Dedifferentiated amniotic fluid mesenchymal stem cell (primary cell): ENCODE data around the gene FOXP1.
A peak's percentile ranks its signal among the peaks of the same experiment; 100 is the strongest.

ENCODE experiments used
- DNase-seq: peaks from one replicate; pipeline ENCODE4 v3.0.0-alpha.2; 2016; ENCODE audit errors: extremely low spot score

The FOXP1 gene

DNA sequence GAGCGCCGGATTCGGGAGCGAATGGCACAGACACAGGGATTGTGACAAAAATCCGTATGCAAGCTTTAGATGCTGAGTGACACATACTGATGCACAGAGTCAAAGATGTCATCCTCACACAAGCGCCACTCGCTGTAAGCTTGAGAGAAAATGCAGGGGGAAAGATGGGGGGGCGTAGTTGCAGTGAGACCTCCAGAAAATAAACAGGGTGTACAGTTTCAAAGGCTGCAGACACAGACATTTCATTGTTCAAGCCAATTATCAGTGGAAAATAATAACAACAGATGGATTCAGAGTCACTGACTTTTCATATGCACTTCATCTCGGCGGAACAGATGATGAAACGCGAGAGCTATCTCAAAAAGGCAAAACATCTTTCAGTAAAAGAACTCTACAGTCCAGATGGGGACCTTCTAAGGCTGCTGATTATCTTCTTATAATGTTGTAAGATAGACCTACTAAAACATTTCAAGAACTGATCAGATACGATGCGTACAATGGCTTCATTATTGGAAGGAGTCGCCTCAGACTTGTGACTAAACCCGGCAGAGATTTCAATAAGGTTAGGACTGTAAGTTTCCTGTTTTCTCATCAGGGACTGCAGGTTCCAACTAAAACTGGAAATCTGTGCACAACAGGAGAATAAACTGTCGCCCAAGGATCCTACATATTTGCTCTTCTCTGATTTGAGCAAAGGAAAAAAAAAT is 275.4 kb downstream of the FOXP1 start:
- DNase-seq = no peak

DNA sequence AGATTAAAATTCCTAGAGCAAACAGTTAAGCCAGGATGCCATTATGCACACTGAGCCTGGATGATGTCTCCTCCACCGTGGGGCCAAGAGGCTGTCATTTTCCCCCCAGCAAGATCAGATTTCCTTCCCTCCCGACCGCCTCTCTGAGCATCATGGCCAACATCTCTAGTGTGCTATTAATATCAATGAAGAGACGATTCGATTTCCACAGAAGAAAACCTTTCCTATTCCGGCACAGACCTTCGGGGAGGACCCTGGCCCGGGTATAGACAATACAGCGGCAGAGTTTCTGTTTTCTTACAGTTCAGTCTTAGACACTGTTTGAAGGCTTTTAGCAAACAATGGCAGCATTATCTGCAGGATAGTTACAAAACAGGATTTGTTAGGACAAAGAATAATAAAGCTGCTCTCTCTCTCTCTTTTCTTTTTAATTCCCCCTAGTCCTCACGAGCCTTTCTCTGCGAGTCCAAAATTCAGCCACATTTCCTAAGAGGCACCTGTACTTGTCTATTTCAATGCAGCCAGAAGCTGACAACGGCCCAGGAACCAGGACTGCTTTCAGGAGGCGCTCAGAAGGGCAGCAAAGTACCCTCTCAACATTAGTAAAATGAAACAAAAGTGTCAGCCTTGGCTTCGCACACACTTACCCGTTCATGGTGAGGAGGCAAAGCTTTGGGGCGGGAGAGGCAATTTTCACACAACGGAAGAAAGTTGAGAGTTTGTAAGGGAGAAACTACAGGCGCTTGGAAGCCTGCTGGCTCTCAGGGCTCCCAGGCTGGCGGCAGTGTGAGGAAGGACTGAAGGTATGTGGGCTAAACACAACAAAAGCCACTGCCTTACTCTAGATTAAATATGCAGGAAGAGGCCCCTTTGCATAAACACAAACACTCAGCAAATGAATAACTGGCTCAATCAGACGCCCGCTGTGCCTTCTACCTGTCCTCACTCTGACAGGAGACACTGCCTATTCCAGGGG is 278.0 kb downstream of the FOXP1 start:
- no peak for DNase-seq

DNA sequence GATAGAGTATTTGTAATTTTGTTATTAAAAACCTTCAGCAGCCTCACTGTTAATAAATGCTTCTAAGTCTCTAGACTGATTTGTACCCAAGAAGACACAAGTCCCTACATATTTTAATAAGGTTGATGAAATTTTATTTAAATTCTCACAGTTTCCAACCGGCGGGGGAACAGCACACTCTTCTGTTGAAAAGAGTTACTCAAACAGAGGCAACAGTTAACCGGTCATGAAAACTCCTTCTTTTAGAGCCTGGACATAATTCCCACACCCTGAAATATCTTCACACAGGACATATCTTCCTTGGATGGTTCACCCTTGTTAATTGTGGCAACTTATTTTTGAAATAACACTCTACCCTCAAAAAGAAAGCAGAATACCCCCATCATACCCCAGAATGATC is 278.8 kb downstream of the FOXP1 start:
- peak; percentile 32 for DNase-seq

DNA sequence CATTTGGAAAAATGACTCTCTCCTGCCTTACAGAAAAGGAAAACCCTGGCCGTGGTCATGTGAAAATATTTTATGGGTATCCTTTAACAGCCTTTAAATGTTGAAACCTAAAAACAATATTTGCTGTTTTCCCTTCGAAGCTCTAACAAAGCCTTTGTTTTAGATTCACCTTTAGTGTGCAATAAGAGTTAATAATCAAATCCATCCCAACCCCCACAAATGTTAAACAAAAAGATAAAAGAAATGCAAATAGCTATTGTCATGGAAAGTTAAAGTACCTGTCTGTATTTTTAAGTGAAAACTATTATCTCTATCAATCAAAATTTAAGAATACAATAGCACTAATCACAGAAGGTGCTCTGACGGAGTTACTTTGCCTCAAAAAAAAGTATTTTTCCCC is 279.3 kb downstream of the FOXP1 start:
- DNase-seq = no peak

DNA sequence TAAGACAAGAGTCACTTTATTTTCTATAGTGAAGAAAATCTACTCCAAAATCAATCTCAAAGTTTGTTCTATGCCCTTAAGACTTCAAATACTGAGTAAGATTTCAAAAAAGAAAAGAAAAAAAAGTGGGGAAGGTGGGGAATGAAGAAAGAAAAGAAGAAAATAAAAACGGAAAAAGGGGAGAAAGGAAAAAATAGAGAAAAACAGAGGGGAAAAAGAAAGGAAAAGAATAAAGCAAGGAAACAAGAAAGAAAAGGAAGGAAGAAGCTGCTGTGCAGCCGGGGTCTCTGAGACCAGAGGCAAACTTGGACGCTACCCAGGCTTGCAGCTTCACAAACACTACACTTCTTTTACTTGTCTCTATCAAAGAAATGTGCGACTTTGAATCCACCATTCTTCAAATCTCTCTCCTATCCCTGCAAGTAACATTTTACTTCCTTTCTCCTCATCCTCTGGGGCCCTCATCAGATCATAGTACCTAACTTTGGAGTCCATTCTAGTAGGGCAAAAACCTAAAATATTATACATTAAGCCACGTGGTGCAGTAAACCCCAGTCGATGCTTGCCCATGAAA is 279.8 kb downstream of the FOXP1 start:
- no peak for DNase-seq

- no peak for DNase-seq
Observed at GRCh38 chr3:71302604-71303003, 280.9 kb downstream of the FOXP1 start.

- no peak for DNase-seq
Observed at GRCh38 chr3:71300951-71301393, 282.6 kb downstream of the FOXP1 start.

DNA sequence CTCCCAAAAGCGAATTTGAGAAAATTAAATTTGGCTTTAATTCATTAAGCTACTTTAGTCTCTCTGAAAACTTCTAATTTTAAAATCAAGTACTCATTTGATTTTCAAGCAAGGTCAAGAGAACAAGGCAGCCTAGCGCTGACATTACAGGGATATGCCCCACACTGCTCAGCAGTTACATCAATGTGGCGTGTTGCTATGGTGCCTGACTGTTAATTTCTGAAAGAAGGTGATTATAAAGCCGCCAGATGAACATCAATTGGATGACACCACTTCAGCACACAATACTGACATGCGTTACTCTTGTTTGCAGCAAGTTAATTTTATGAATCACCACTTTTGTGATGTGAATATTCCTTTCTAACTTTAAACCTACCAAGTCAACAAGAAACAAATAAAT is 284.4 kb downstream of the FOXP1 start:
- no peak for DNase-seq

DNA sequence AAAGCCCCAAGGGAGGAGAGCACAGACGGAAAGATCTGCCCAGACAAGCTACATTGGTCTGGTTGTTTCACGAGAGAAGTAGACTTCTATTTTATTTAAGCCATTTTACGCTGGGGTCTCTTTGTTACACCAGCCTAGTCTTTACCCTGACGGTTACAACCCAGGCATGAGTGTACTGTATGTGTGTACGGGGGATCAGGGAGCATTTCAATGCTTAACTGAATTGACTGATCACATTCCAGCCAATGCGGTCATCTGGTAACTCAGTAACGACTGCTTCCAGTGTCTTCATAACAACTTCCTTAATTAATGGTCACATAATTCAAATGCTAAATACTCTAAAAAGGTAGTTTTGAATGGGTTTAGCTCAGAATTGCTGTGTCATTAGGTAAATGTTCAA is 288.6 kb downstream of the FOXP1 start:
- no peak for DNase-seq

- DNase-seq = no peak
Observed at GRCh38 chr3:71290301-71290700, 293.2 kb downstream of the FOXP1 start.

DNA sequence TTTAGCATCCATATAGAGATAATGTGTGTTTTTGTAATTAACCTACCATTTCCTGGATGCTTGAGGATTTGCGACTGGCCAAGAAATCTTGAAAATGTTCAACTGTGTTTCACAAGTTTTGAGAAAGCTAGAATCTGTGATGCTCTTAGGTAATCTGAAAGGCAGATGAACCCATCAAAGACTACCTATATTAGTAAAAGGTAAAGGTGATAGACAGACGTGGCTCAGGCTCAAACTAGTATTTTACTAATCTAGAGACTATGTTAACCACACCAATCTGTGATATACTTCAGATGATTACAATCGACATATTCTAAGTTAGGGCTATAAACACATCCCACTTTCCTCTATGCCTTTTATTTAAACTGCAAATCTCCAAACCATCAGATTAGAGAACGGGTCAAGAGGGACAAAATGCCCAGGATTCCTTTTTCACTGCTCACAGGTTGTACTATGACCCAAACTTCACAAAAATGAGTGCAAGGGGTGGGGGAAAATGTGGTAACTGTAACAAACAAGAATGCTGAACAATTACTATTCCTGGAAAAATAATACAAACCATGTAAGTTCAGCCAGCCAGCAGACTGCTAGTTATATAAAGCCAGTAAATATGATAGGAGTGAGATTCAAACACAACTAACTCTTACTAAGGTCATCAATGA is 295.1 kb downstream of the FOXP1 start:
- no peak for DNase-seq

DNA sequence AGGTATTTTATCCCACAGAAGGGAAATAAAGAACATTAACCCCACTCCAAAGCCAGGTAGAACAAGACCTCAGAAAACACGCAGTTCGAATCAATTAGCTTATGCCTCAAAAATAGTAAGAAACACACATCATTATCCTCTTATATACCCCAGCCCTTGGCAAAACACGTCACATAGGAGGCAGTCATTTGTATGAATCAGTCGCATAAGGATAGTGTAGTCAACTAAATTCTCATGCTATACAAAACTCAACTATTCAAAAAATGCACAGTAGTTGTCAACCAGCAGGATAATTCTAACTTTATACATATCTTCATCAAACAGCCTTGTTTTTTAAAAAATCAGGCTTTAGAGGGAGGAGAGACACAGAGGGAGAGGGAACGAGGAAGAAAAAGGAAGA is 298.4 kb downstream of the FOXP1 start:
- peak; percentile 15 for DNase-seq

- DNase-seq = no peak
Observed at GRCh38 chr3:71282976-71283375, 300.6 kb downstream of the FOXP1 start.

DNA sequence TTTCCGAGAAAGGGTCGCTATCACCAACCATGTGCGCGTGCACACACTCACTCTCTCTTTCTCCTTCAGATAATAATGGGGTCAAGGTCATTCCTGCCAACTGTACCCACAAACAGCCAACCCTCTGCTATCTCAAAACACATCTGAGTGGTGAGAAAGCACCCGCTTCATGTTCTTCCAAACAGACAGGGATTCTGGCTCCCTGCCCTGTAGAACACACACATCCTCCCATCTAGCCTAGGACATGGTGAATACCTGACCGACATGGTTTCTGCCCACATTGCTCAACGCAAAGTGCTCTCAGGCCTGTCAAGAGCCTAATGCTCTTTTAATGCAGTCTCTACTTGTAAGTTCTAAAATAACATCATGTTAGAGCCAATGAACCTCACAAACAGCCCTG is 302.2 kb downstream of the FOXP1 start:
- no peak for DNase-seq

GRCh38 chr3:71277341-71277740 is 306.2 kb downstream of the FOXP1 start:
- DNase-seq = no peak

- DNase-seq = no peak
Observed at GRCh38 chr3:71276531-71276930, 307.0 kb downstream of the FOXP1 start.

DNA sequence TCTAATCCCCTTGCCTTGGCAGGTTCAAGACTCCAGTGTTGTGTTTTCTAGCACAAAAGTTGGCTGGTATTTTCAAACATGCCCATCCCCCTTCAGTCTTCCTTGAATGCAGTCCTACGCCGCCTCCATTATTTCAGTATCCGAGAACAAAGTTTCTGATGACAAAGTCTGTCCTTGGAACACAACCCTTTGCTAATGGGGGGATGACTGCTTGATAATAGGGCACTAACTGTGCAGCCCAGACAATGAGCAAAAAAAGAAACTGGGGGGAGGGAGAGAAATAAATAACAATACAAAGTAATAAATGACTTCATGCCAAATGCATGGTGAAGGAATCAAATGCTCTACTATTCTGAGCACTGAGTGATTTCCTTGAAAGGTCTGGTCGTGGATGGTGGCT is 310.1 kb downstream of the FOXP1 start:
- no peak for DNase-seq

GRCh38 chr3:71271596-71271995 is 311.9 kb downstream of the FOXP1 start:
- no peak for DNase-seq

DNA sequence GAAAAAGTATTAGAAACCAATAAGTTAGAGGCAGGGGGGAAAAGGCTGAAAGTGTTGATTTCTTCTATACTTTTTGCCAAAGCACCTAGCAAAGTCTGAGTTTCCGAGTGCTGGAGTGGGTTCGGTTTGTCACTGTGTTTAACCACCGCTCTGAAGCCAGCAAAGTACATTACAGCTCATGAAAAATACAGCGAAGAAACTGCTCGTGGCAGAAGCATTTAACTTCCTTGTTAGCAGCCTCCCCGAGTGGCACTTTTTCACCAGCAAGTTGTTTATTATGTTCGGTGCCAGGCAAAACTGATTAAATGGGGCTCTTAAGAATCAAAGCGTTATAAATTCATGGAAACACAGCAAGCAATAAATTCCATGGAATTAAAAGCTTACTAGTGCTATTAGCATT is 313.6 kb downstream of the FOXP1 start:
- DNase-seq = no peak

- DNase-seq = no peak
Observed at GRCh38 chr3:71268462-71268999, 315.0 kb downstream of the FOXP1 start.

- no peak for DNase-seq
Observed at GRCh38 chr3:71266875-71267274, 316.7 kb downstream of the FOXP1 start.
